GM18519 (cell line): ENCODE results near the gene NUP93.

Experiments
- ATAC-seq: cut with Tn5 transposase; IDR thresholded peaks from one replicate; pipeline ENCODE4 v1.9.1; 2021; ENCODE audit warnings: mild to moderate bottlenecking, moderate library complexity; ENCODE audit not compliant: unreplicated experiment, low FRiP score

Gene NUP93

DNA sequence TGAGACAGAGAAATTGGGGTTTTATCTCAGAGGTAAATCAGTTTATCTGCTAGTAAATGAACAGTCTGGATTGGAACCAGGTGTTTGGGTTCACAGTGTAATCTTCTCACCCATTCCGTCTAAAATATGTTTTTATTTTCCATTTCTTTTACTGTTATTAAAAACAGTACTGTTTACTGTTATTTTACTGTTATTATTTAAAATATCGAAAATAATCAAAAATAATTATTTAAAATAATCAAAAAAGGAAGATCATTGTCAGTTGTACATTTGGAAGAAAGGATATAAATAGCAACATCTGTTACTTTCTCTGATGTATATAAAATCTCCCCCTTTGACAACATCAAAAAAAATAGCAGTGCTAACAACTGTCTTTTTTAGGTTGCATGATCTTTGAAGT is 11.5 kb downstream of the NUP93 start:
- no peak for ATAC-seq

DNA sequence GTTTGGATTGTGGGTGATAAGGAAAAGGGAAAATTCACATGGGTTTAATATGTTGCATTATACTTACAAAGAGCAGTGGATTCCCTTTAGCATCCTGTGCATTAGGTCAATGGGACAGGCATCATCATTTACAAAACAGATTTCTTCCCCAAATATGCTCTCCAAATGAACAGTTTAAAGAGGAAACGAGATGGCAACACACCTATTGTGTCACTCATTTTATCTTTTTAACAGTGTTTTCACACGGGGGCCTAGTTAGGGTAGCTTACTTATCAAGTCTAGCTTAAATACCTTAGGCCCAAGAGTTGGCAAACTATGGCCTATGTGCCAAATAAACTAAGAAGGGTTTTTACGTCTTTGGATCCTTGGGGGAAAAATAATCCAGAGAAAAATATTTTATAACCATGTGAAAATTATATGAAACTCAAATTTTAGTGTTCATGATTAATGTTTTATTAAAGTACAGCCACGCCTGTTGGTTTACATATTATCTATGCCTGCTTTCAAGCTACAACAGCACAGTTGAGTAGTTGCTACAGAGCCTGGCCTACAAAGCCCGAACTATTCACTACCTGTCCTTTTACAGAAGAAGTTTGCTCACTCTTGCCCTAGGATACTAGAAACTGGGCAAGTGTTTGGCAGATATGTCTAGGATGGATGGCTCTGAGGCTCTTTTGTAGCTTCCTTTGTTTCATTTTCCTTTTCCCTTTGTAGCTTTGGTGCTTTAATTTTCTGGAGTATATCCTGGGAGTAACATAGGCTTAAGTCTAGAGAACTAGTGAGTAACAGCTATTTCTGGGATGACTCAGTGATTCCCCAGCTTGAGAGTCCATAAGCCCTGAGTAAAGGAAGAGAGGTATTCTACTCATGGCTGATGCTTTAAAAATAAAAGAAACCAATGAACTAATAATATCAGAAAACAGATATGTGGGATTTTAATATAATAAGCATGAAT is 12.4 kb downstream of the NUP93 start:
- ATAC-seq, result no peak

DNA sequence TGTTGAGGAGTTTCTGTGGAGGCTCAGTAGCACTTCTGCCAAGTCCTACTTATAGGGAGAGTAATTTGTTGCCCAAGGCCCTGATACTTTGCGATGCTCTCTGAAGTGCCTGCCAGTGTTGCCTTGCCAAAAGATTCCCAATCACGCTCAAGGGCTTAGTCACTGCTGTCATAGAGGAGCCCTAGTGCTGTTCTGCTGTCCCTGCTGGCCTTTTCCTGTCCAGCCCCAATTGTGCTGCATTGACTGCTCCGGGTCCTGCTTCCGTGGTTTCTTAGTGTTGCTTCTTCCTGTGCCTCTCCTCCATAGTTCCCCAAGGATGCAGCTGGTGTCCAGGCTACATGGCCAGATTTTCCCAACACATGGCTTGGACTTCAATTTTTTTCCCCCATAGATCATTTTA is 13.9 kb downstream of the NUP93 start:
- no peak for ATAC-seq

DNA sequence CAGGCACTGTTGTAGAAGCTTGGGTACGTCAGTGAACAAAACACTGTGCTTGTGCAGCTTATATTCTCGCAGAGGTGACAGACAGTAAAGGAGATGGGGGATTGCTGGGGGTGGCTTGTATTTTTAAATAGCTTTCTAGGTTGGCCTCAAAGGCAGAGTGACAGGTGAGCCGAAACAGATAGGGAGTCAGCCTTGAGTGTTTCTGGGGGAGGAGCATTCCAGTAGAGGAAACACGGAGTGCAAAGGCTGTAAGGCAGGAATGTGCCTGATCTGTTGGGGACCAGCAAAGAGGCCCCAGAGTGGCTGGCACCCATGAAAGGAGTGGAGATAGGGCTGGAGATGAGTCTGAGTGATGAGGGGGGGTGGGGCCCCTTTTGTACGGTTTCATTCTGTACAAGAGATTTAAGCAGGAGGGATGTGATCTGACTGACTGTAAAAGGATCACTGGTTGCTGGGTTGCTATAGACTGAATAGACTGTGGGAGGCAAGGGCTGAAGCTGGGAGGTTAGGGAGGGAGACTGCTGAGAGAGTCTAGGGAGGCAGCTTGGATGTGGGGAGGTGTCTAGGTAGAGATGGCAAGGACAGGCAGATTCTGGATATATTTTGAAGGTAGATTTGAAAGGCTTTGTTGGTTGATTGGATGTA is 15.2 kb downstream of the NUP93 start:
- ATAC-seq, result no peak

DNA sequence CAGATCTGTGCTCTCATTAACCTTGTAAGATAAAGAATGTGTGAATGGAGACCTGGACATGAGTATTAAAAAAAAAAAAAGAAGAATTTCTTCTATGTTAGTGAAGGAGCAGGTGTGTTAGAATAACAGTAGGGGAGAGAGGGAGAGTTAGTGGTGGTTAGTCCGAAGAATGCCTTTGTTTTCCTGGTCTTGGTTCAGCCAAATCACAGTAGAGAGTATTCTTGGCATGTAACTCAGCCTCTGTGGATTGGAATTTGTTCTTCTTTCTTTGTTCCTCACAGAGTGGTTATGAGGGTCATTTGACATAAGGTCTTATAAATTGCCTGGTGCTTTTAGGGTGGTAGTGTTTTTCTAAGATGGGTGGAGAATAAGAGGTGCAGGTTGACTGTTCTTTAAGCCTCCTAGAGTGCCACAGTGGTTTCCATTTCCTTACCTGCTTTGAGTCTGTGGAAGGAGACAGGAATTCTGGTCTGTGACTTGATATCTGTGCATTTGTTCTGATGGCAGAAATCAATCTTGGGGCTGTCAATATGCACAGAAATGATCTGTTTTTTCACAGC is 17.6 kb downstream of the NUP93 start:
- ATAC-seq, result no peak

DNA sequence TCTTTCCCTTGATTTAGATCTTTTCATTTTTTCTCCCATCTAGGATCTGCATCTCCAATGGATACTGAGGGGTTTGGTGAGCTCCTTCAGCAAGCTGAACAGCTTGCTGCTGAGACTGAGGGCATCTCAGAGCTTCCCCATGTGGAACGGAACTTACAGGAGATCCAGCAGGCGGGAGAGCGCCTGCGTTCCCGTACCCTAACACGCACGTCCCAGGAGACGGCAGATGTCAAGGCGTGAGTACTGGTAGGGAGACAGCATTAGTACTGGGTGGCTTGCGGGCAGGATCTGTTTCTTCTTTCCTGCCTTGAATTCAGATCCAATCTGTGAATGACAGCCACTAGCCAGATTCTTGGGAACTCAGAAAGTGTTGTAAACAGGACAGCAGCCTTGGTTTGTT is 18.3 kb downstream of the NUP93 start:
- no peak for ATAC-seq

DNA sequence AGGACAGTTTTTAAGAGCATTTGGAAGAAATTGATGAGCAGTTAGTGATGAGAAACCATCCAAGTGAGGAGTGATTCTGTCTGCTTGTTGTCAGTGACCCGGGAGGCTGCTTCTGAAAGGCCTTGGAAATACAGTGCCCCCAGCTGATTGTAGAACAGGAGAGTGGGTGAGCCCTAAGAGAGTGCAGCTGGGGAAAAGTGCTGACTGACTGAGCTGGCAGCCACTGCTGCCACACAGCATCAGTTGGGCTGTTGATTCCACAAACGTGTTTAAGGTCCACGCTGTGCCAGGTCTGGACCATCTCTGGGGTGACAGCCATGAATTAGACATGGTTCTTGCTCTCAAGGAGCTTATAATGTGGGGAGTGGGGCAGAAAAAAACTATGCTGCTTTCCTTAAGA is 18.9 kb downstream of the NUP93 start:
- ATAC-seq, result no peak

DNA sequence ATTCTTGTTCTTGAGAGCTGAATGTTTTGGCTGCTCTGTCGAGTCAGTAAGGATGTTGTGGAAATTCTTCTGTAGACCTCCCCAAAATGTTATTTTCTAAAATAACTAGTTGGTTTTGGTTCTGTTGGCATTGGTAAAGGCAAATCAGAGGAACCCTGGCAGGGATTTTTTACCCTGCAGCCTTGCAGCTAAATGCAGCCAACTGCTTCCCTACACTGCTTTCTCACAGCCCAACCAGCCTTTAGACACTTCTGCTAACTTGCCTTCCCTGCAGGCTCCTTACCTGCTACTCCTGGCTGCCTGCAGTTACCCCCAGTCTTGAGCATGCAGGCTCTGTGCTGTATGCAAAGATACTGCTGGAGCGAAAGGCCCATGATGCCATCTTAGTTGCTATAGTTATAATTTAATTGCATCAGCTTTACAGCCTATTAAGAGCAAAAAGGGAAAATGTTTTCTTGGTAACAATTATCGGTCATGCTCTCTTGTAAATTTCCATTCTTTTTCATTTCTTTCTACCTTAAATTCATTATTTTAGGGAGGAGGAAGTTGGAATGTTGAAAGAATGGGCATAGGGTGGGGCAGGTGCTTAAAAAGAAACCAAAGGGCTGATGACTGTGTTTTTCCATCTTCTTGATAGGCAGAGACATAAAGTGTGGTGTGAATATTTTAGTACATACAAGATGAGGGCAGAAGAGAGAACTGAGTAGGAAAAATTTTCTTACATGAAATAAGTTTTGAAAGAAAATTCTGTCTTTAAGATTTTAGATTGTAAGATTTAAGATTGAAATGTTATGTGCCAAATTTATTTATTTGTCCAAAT is 20.0 kb downstream of the NUP93 start:
- ATAC-seq, result no peak

DNA sequence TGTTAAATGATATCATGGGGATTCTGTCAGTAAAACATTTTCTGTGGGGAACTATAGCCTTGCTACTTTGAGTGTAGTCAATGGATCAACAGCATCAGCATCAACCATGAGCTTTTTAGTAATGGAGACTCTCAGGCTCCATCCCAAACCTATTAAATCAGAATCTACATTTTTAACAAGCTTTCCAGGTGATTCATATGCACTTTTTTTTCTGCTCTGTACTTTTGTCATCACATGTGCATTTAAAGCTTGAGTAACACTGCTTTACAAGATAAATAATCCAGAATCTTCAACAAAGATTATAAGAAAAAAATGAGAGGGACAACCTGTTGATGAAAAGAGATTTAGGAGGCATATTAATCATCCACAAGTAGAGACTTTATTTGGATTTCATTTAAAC is 23.5 kb downstream of the NUP93 start:
- no peak for ATAC-seq

DNA sequence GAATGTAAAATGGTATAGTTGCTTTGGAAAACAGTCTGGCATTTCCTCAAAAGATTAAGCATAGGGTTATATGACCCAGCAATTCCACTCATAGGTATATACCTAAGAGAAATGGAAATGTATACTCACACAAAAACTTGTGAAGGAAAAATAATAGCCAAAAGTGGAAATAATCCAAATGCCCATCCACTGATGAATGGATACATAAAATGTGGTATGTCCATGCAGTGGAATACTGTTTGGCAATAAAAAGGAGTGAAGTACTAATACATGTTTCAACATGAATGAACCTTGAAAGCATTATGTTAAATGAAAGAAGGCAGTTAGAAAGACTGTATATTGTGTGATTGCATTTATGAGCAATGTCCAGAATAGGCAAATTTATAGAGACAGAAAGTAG is 25.1 kb downstream of the NUP93 start:
- ATAC-seq, result no peak

DNA sequence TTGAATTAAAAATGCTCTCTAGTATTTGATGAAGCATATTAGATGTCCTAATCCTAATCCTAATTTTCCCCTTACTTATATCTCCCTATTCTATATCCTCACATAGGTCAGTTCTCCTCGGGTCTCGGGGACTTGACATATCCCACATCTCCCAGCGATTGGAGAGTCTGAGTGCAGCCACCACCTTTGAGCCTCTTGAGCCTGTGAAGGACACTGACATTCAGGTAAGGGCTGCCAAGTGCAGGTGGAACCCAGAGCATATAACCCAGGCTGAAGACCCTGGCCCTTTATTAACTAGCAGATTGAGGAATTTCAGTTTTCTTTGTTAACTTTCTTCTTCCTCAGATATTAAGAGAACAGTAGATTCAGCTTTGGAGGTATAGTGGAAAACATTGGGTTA is 28.5 kb downstream of the NUP93 start:
- no peak for ATAC-seq

DNA sequence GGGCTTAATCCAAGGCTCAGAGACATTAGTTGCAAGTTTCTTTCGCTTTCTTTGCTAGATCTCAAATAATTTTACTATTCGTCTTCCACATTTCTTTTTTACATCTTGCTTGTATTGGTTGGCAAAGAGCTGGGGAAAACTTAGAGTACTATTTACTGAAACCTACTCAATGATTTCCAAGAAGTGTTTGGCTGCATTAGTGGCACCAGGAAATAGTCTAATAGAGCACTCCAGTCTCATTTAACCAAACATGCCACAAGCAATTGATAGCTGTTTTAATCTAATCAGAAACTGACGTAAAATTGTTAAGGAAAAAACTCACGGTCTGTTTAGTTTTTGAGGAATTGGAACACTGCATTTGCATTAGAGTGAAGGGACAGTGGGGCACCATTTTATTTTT is 29.0 kb downstream of the NUP93 start:
- no peak for ATAC-seq

DNA sequence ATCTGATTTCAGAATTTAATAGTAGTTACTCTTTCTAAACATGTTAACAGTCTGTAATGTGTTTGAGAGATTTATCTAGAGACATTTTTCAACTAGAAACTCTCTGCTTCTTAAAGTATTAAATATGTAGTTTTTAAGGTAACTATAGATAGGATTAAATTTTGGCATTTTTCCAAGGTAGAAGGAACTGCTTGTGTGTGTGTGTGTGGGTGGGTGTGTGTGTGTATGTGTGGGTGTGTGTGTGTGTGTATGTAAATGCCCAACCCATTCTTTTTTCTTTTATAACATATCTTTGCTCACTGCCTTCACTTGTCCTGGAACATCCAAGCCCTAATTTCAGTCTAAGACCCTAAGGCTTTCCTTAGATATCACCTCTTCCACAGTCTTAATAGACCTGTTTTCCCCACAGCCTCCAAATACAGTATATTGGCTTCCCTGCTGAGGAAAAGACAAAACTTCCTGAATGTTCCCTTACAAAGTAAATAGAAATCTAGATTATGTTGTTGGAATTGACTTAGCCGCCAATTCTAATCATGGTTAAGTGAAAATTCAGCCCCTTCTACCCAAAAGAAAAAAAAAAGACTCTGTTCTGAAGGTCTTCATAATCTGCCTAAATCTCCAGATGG is 33.5 kb downstream of the NUP93 start:
- ATAC-seq, result no peak

DNA sequence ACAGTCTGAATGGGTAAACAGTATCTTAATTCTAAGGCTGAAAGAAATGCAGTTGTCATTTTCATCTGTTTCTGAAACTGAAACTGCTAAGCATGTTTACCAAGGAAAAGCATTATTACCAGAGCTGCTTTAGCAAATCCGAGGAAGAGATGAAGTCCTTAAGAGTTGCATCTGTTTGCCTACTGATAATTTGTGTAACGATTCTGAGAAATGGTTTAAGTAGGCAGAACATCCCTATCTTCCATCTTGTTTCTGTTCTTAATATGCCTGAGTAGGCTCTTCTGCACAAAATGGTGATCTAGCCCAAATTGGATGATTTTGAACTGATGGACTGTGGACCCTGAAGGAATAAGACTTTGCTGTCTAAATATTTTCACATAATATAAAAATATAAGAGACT is 34.9 kb downstream of the NUP93 start:
- no peak for ATAC-seq

DNA sequence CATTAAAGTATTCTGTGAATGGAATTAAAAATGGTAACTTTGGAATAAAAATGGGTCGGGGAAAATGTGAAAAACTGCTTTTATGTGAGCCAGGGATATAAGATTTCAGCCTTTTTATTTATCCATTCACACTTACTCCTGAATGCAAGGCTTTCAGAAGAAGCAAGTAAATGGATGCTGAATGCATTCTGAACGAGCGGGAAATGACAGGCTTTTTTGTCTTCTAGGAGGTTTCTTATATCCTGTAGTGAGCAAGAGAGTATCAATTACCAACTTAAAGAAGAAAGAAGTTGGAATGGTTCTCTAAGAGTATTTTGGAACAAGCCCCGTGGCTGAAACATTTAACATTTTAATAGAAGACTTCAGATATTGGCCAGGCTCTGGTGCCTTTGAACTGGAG is 36.0 kb downstream of the NUP93 start:
- ATAC-seq, result no peak

DNA sequence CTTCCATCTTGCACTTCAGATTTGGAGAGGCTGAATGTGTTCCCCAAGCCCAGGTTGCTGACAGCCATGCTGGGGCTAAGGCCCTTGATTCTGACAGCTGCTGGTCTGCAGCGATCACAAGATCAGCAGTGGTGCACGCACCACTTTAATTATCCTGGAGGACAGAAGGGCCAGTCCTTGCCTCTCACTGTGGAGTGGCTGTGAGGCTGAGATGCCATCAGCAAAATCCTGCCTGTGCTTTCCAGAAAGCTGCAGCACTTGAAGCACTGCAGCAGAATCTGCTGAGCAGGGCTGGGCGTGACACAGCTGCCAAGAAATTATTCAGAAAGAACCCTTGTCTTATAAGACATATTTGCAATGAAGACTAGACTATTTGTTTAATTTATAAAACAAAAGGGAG is 37.1 kb downstream of the NUP93 start:
- ATAC-seq, result no peak

DNA sequence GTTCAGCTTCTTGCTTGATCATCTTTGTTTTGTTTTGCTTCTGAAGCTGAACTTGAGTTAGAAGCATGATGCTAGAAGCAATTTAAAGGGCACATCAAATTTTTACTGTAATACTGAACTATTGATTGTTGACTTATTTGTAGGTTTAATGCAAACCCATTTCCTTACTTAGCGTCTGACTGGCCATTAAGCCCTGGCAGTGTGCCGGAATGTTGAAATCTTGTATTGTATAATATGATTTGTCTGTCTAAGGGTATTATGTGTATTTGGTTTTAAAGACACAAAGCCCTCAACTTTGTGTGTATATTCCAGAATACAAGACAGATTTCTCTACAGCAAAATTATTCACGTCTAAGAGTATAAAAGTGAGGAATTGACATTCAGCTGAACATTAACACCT is 39.7 kb downstream of the NUP93 start:
- ATAC-seq, result no peak

DNA sequence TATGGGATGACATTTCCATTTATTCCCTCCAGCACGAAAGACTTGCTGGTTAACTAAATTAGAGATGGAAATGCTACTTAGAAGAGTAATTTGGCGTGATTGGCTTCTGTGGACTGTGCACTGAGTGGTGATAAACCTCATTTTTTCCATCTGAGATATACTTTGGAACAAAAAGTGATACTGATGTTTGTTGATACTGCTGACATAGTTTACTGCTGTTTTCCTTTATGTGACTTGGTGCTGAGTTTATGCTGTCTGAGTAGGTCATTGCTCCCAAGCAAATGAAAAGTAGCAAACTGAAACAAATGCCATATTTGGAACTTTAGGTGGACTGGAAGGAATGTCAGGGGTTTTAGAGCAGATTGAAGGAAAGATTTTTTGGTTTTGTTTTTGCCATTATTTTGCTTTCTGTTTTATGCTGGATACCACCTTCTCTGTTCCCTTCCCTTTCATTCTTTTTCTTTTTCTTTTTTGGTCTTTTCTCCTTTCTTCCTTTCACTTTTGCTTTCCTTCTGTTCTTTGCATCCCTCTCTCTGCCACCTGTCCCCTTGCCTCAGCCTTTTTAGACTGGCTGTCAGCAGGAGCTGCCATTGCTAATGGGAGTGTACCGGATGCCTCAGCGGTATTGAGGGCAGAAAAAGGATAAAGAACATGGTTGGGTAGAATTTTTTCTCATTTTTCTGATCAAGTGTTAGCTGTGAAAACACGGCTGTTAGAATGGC is 41.8 kb downstream of the NUP93 start:
- ATAC-seq, result no peak

DNA sequence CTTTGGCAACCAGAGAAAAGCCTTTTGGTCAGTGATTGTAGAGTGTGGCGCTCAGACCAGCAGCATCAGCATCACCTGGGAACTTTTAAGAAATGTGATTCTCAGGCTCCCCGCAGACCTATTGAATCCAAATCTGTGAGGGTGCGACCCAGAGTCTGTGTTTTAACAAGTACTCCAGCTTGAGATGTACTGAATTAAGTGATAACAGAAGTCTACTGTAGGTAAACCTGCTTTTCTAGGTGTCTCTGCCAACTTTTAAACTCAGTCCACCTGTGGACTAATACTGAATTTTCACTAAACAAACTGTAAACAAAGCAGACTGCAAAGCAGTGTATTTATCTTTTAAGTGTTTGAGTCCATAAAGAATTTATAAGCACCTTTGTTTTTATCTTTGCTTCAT is 43.6 kb downstream of the NUP93 start:
- no peak for ATAC-seq
